ENCODE measurements around the gene SEC22C.
"Not testable (repeated sequence)": the region's sequence is repeated elsewhere in the genome, so short reads cannot be mapped to it uniquely, and the experiment has no call there.

Gene SEC22C

GRCh38 chr3:42581709-42582473 lies at the start of gene SEC22C:
SEC22C (minus strand) TSS chr3:42581967; CDS start chr3:42569046, 12,921 bp downstream.
- DNase-seq, result peak; percentile 91

GRCh38 chr3:42613462-42613861 lies 31.7 kb upstream of the SEC22C start:
- no peak for DNase-seq

- no peak for DNase-seq
These were observed 31.2 kb upstream of the SEC22C start for GRCh38 chr3:42612928-42613327.

- no peak for DNase-seq
These were observed 30.4 kb upstream of the SEC22C start for GRCh38 chr3:42612217-42612616.

GRCh38 chr3:42610976-42611375 lies 29.2 kb upstream of the SEC22C start:
- DNase-seq, result no peak

GRCh38 chr3:42608581-42608980 lies 26.8 kb upstream of the SEC22C start:
- peak; percentile 21 for DNase-seq

- DNase-seq, result no peak
These were observed 23.9 kb upstream of the SEC22C start for GRCh38 chr3:42605546-42606173.

- no peak for DNase-seq
These were observed 21.2 kb upstream of the SEC22C start for GRCh38 chr3:42602961-42603360.

- DNase-seq, result no peak
These were observed 20.3 kb upstream of the SEC22C start for GRCh38 chr3:42601896-42602581.

- peak; percentile 65 for DNase-seq
These were observed 19.4 kb upstream of the SEC22C start for GRCh38 chr3:42600958-42601675.

- peak; percentile 99 for DNase-seq
These were observed 18.6 kb upstream of the SEC22C start, which contains the start of gene NKTR for GRCh38 chr3:42600111-42600957. NKTR (plus strand) TSS chr3:42600686; CDS start chr3:42601007, 321 bp downstream.

- DNase-seq, result not testable (repeated sequence)
These were observed 15.3 kb upstream of the SEC22C start for GRCh38 chr3:42597098-42597497.

- DNase-seq, result no peak
These were observed 13.9 kb upstream of the SEC22C start for GRCh38 chr3:42595682-42596081.

- DNase-seq, result no peak
These were observed 11.9 kb upstream of the SEC22C start for GRCh38 chr3:42593635-42594034.

GRCh38 chr3:42591811-42592210 lies 10.0 kb upstream of the SEC22C start:
- DNase-seq, result no peak

- DNase-seq, result no peak
These were observed 9.4 kb upstream of the SEC22C start for GRCh38 chr3:42590989-42591756.

GRCh38 chr3:42589382-42590109 lies 7.8 kb upstream of the SEC22C start:
- no peak for DNase-seq

GRCh38 chr3:42588625-42589024 lies 6.9 kb upstream of the SEC22C start:
- no peak for DNase-seq

GRCh38 chr3:42582474-42583070 lies 805 bp upstream of the SEC22C start:
- no peak for DNase-seq

- DNase-seq, result no peak
These were observed 413 bp downstream of the SEC22C start for GRCh38 chr3:42581400-42581708.
